Nucleus accumbens (tissue), 56 donors: Measurements from ENCODE around the gene THSD4.
A peak's percentile ranks its signal among the peaks of the same experiment; 100 is the strongest.

Experiments
- DNase-seq, 56 donors: peaks; one replicate each; lab custom pipeline; 2025; lab: John Stamatoyannopoulos, UW

THSD4 gene

GRCh38 chr15:71746719-71747118 is 631.4 kb downstream of the THSD4 start:
- DNase-seq: no peak

- DNase-seq: no peak
Observed at GRCh38 chr15:71747128-71748083, 632.1 kb downstream of the THSD4 start.

GRCh38 chr15:71748293-71748718 is 633.0 kb downstream of the THSD4 start:
- DNase-seq: no peak

- no peak for DNase-seq
Observed at GRCh38 chr15:71749500-71749899, 634.2 kb downstream of the THSD4 start.

GRCh38 chr15:71752128-71752527 is 636.9 kb downstream of the THSD4 start:
- DNase-seq: no peak

GRCh38 chr15:71752604-71753289 is 637.5 kb downstream of the THSD4 start:
- DNase-seq: peak in 3 of 56 donors; percentile 1 to 44 (median 9)

- no peak for DNase-seq
Observed at GRCh38 chr15:71753346-71753745, 638.1 kb downstream of the THSD4 start.

- no peak for DNase-seq
Observed at GRCh38 chr15:71754660-71755059, 639.4 kb downstream of the THSD4 start.

- DNase-seq: no peak
Observed at GRCh38 chr15:71755092-71755970, 640.1 kb downstream of the THSD4 start.

GRCh38 chr15:71756599-71757352 is 641.5 kb downstream of the THSD4 start:
- no peak for DNase-seq

- no peak for DNase-seq
Observed at GRCh38 chr15:71757741-71758530, 642.7 kb downstream of the THSD4 start.

- DNase-seq: no peak
Observed at GRCh38 chr15:71758711-71759110, 643.4 kb downstream of the THSD4 start.

- DNase-seq: no peak
Observed at GRCh38 chr15:71760852-71761251, 645.6 kb downstream of the THSD4 start.

GRCh38 chr15:71761649-71762048 is 646.4 kb downstream of the THSD4 start:
- no peak for DNase-seq

GRCh38 chr15:71768184-71768583 is 652.9 kb downstream of the THSD4 start:
- DNase-seq: no peak

GRCh38 chr15:71773206-71773859 is 658.1 kb downstream of the THSD4 start:
- DNase-seq: no peak

GRCh38 chr15:71775856-71776255 is 660.6 kb downstream of the THSD4 start:
- no peak for DNase-seq

- DNase-seq: no peak
Observed at GRCh38 chr15:71776304-71776703, 661.0 kb downstream of the THSD4 start.
